GM21360 (cell line): Measurements from ENCODE around the gene CPLANE1.
A peak's percentile ranks its signal among the peaks of the same experiment; 100 is the strongest.
"Not testable (repeated sequence)": the region's sequence is repeated elsewhere in the genome, so short reads cannot be mapped to it uniquely, and the experiment has no call there.

Experiments
- ATAC-seq: cut with Tn5 transposase; IDR thresholded peaks from one replicate; pipeline ENCODE4 v1.9.1; 2021; ENCODE audit warnings: mild to moderate bottlenecking, moderate library complexity; ENCODE audit not compliant: unreplicated experiment

CPLANE1 gene

GRCh38 chr5:37248970-37249814, at the start of gene CPLANE1:
TSS of gene CPLANE1 (minus strand) at chr5:37249376. CDS start at chr5:37247698, 1,678 bp downstream.
- peak; percentile 84 for ATAC-seq

- ATAC-seq, result not testable (repeated sequence)
Measured at GRCh38 chr5:37296313-37296712, 47.1 kb upstream of the CPLANE1 start.

- ATAC-seq, result no peak
Measured at GRCh38 chr5:37283214-37283820, 34.1 kb upstream of the CPLANE1 start.

GRCh38 chr5:37275511-37275910, 26.3 kb upstream of the CPLANE1 start:
- ATAC-seq, result no peak

- ATAC-seq, result no peak
Measured at GRCh38 chr5:37272511-37272910, 23.3 kb upstream of the CPLANE1 start.

GRCh38 chr5:37268100-37268499, 18.9 kb upstream of the CPLANE1 start:
- not testable (repeated sequence) for ATAC-seq

GRCh38 chr5:37255774-37256358, 6.7 kb upstream of the CPLANE1 start:
- no peak for ATAC-seq

GRCh38 chr5:37254581-37254980, 5.4 kb upstream of the CPLANE1 start:
- ATAC-seq, result no peak

GRCh38 chr5:37251665-37252064, 2.5 kb upstream of the CPLANE1 start:
- ATAC-seq, result no peak

GRCh38 chr5:37249815-37250164, 614 bp upstream of the CPLANE1 start:
- no peak for ATAC-seq

- ATAC-seq, result no peak
Measured at GRCh38 chr5:37248421-37248969, 681 bp downstream of the CPLANE1 start.

- no peak for ATAC-seq
Measured at GRCh38 chr5:37247496-37247895, 1.7 kb downstream of the CPLANE1 start.

- ATAC-seq, result no peak
Measured at GRCh38 chr5:37247036-37247435, 2.1 kb downstream of the CPLANE1 start.

- ATAC-seq, result no peak
Measured at GRCh38 chr5:37234288-37234687, 14.9 kb downstream of the CPLANE1 start.

- no peak for ATAC-seq
Measured at GRCh38 chr5:37226377-37226776, 22.8 kb downstream of the CPLANE1 start.

GRCh38 chr5:37222181-37222580, 27.0 kb downstream of the CPLANE1 start:
- ATAC-seq, result no peak

GRCh38 chr5:37220426-37220825, 28.8 kb downstream of the CPLANE1 start:
- not testable (repeated sequence) for ATAC-seq

GRCh38 chr5:37219384-37219783, 29.8 kb downstream of the CPLANE1 start:
- not testable (repeated sequence) for ATAC-seq

- no peak for ATAC-seq
Measured at GRCh38 chr5:37217976-37218375, 31.2 kb downstream of the CPLANE1 start.

- ATAC-seq, result no peak
Measured at GRCh38 chr5:37214550-37214949, 34.6 kb downstream of the CPLANE1 start.

- no peak for ATAC-seq
Measured at GRCh38 chr5:37212096-37212495, 37.1 kb downstream of the CPLANE1 start.

GRCh38 chr5:37211661-37212060, 37.5 kb downstream of the CPLANE1 start:
- no peak for ATAC-seq
